Fibroblast of skin of left biceps (primary cell): ENCODE data around the gene TMEM132C.
"Not testable (repeated sequence)": the region's sequence is repeated elsewhere in the genome, so short reads cannot be mapped to it uniquely, and the experiment has no call there.

Source experiments
- DNase-seq, 2 experiments: peaks; one replicate each; pipeline ENCODE4 v3.0.0-alpha.2; 2013; ENCODE audit warnings: low read depth in 2 of 2

TMEM132C gene

DNA sequence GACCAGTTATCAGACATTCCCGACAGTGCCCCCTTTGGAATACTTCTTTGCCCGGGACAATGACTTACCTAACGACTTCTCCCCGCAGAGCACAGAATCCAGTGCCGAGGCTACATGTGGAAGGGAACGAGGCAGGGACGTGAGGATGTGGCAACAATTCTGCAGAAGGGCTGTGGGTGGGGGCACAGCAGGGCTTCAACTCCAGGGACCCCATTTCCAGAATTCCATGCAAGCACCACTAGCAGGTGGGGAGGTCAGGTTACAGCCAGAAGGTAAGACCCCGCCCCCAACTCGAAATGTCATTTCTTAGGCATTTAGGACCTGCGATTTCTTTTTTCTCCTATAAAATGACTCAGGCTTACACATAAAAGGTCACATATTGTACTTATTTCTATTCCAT is 207.9 kb downstream of the TMEM132C start:
- DNase-seq = no peak

DNA sequence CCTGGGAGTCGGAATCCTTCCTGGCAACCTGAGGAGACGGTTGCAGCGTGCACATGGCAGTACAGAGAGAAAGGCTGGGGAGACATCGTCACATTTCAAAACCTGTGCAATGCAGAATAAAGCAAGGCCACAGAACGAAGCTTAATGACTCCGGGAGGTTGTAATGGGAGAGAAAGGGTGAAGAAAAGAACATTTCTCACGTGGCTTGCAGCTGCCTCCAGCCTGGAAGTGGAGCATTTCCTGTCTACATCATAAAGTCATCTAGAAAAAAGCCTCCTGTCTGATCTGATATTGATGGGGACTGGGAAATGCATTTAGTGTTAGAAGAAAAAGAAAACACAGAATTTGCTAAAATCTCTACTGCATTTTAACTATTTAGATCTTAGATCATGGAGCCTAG is 209.3 kb downstream of the TMEM132C start:
- no peak for DNase-seq

- DNase-seq = no peak
These were observed 216.7 kb downstream of the TMEM132C start for GRCh38 chr12:128483526-128484255.

- not testable (repeated sequence) for DNase-seq
These were observed 230.4 kb downstream of the TMEM132C start for GRCh38 chr12:128497376-128497775.

- no peak for DNase-seq
These were observed 240.5 kb downstream of the TMEM132C start for GRCh38 chr12:128507470-128507869.

GRCh38 chr12:128509170-128509569 is 242.2 kb downstream of the TMEM132C start:
- DNase-seq = no peak

DNA sequence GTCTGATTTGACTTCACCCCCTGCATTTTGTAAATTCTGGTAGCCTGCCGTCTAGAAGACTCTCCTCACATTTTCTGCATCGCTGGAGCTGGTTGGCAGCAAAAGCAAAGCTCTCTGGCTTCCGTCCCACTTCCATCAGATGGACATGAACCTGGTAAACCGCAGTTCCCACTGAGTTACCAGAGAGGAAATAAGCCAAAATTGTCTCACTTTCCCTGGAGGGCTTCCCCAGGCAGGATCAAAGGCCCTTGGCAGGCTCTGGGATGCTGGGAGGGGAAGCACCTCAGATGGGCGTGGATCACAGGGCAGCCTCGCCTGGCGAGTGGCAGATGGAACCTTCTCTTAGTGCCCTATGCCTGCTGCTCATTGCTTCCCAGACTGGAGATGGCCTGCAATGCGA is 243.5 kb downstream of the TMEM132C start:
- no peak for DNase-seq

DNA sequence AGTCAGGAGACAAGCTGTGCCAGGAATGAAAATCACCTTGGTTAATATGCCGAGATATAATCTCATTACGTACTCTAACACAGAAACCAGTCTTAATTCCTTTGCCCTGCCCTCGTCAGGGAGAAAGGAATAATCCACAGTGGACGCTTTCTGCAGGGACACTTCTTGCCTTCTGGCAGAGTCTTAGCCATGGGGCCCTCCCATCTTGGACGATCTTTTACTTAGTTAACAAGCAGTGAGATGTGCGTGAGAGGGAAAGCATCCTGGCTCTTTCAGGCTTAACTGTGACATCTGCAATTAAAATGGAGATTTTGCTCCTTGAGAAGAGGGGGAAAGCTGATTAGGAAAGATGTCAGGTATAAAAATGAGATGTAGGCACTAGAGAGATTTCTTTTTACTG is 246.4 kb downstream of the TMEM132C start:
- DNase-seq = no peak

DNA sequence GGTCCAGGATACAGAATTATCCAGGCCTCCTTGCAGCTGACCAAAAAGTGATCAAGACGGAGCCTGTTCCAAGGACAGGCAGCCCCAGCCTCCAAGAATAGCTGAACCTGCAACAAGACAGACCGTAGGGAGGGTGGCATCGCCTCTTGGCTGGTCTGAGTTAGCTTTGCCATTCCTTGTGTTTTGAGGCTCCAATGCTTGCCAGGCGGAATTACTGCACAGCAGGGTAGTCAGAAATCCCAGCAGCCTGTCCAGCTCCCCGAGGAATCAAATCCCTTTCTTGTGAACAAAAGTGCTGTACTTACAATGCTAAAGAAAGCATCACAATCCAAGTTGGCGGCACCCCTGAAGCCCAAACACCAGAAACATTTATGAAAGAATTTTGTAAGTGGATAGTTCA is 246.9 kb downstream of the TMEM132C start:
- DNase-seq = no peak

- DNase-seq = no peak
These were observed 251.7 kb downstream of the TMEM132C start for GRCh38 chr12:128518644-128519043.

DNA sequence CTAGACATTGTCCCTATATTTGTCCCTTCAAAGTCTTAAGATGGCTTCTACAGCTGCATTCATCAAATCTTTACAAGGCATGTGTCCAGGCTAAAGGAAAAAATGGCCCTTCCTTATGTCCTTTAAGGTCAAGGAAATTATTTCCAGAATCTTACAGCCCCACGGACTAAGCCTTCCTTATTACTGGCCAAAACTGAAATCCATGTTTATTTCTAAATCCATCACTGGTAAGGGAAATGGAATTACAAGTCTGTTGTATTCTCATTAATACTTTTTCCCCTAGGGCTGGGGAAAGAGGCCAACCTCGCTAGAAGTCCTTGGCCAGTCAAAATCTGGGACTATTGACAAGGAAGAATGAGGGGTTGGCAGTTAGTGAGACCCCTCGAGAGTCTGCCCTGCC is 252.5 kb downstream of the TMEM132C start:
- no peak for DNase-seq

DNA sequence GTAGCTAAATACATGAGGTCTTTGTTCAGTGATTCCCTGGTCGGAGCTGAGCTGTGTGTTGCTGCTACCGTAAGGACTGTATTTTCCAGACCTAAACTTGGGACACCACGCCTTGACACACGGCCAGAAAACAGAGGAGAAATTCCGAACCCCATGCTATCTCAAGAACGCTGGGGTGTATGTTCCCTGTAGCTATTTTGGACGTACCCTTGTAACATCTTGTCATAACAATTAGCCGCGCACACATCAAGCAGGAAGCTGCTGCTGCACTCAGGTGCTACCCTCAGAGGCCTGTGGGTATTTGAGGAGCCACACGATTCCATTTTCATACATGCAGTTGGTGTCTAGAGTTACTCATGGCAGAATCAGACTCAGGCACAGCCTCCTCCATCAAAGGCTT is 255.0 kb downstream of the TMEM132C start:
- DNase-seq = no peak

DNA sequence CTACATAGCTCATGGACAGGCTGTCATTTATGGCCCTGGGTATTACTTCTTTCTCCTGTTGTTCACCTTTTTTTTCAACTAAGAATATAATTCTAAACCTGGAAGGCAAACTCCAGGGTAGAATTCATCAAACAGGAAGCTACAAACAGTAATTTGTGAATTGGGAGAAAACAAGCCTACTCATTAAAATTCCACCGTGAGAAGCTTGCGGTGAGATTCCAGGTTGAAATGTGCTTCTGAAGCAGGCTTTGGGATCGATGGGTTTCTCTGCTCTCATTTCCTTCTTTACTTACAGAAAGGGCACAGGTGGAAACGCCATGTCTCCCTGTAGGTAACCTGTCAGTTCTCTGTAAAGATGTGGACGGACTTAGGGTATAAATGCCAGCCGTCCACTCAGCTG is 257.5 kb downstream of the TMEM132C start:
- DNase-seq = no peak

DNA sequence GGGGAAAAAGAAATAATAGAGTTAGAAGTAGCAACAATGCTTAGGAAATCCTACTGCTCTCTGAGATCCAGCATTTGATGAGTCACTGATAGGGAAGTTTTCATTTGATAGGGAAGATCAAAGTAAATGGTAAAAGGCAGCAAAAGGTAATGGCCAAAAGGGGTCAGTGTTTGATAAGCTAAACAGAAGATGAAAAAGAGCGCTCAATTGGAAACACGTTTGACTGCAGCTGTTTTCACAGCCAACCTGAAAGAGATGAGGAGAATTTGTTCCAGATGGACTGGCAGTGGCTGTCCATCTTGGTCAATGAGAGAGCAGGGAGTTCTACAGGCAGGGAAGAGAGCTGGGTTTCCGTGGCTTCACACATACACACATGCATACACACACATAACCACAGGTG is 264.2 kb downstream of the TMEM132C start:
- DNase-seq = no peak

GRCh38 chr12:128534906-128535305 is 267.9 kb downstream of the TMEM132C start:
- DNase-seq = no peak

DNA sequence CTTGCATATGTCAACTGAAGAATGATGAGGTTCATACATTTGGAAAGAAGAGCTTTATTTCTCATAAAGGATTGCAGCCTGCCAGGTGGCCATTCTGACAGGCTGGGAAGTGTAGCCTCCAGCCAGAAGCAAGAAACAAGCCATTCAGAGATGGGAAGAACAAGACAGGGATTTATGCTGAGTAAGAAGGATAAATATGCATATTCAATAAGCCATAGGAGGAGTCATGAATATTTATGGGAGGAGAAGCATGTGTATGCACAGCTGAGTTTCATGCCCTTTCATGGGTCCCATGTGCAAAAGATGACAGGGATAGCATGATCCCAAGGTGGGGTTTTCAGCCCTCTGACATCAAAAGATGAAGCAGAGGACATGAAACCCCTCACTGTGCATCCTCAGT is 269.8 kb downstream of the TMEM132C start:
- no peak for DNase-seq

- no peak for DNase-seq
These were observed 270.7 kb downstream of the TMEM132C start for GRCh38 chr12:128537668-128538067.

- DNase-seq = no peak
These were observed 275.9 kb downstream of the TMEM132C start for GRCh38 chr12:128542844-128543243.

- DNase-seq = no peak
These were observed 276.5 kb downstream of the TMEM132C start for GRCh38 chr12:128543460-128543859.

- DNase-seq = no peak
These were observed 277.0 kb downstream of the TMEM132C start for GRCh38 chr12:128543971-128544370.

DNA sequence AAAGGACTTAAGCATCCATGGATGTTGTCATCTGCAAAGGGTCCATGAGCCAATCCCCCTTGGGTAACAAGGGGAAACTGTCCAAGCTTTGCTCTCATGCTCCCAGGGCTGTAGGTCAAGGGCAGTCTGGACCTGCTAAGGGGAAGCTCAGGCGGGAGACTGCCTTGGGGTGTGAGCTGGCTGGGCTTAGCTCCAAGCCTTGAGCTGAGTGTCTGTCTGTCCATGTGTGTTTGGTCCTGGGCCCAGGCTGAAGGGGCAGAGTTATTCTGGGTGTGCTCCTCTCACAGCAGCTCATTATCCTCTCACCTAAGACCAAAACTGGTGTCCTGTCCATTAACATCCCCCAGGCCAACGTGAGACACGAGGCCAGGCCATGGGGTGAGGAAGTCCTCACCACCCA is 282.0 kb downstream of the TMEM132C start:
- DNase-seq = no peak

GRCh38 chr12:128549601-128550218 is 282.7 kb downstream of the TMEM132C start:
- DNase-seq = no peak

- no peak for DNase-seq
These were observed 284.3 kb downstream of the TMEM132C start for GRCh38 chr12:128551266-128551665.
